OCI-LY3 (cell line): Measurements from ENCODE around the gene SGSM1.

ENCODE experiments used
- H2AFZ ChIP-seq: fragments of 200-600, 300-600 bp; shearing (Covaris generic); 2 replicates; pipeline ENCODE4 v1.6.0; 2014; ENCODE audit warnings: antibody characterized with exemption, low read depth, low read length
- H3K27ac ChIP-seq: fragments of 200-600, 300-600 bp; sonication (generic); 2 replicates; pipeline ENCODE4 v1.5.1; 2014; ENCODE audit warnings: mild to moderate bottlenecking, low read length, moderate library complexity, mixed read lengths
- H3K27me3 ChIP-seq: fragments of 200-600, 300-600 bp; sonication (generic); 2 replicates; pipeline ENCODE4 v1.6.1; 2014; ENCODE audit warnings: low read depth, low read length, mixed read lengths
- H3K36me3 ChIP-seq: fragments of 200-600, 300-600 bp; sonication (generic); replicated peaks from 2 replicates; pipeline ENCODE3; 2014; ENCODE audit warnings: low read depth, low read length, mixed read lengths
- H3K4me1 ChIP-seq: fragments of 300-600, 200-600 bp; sonication (generic); 2 replicates; pipeline ENCODE4 v1.6.1; 2014; ENCODE audit warnings: low read length, mixed read lengths
- H3K4me2 ChIP-seq: fragments of 200-600, 300-600 bp; sonication (generic); 2 replicates; pipeline ENCODE4 v1.6.1; 2014; ENCODE audit warnings: low read length, mixed read lengths
- H3K4me3 ChIP-seq: fragments of 300-600, 200-600 bp; sonication (generic); 2 replicates; pipeline ENCODE4 v1.5.1; 2014; ENCODE audit warnings: antibody characterized with exemption, mild to moderate bottlenecking, low read length, moderate library complexity
- H3K79me2 ChIP-seq: fragments of 300-600, 200-600 bp; shearing (Covaris generic); 2 replicates; pipeline ENCODE4 v1.6.1; 2014; ENCODE audit warnings: mild to moderate bottlenecking, low read length, mixed read lengths
- H3K9ac ChIP-seq: fragments of 300-600, 200-600 bp; shearing (Covaris generic); 2 replicates; pipeline ENCODE4 v1.6.0; 2014; ENCODE audit warnings: mild to moderate bottlenecking, low read length, moderate library complexity
- H3K9me3 ChIP-seq: fragments of 200-600, 300-600 bp; shearing (Covaris generic); 2 replicates; pipeline ENCODE4 v1.6.1; 2014; ENCODE audit warnings: low read length, mixed read lengths; ENCODE audit not compliant: insufficient read depth
- H4K20me1 ChIP-seq: fragments of 200-600, 300-600 bp; sonication (generic); 2 replicates; pipeline ENCODE4 v1.6.1; 2016; ENCODE audit warnings: low read length, mixed read lengths; ENCODE audit not compliant: insufficient read depth
- EZH2phosphoT487 ChIP-seq: fragments of 200-600 bp; shearing (Covaris generic); IDR thresholded peaks from 2 replicates; pipeline ENCODE4 v1.6.1; 2018; ENCODE audit warnings: antibody characterized with exemption, mixed run types, low read depth
- TF ChIP-seq, protein P1 (sequence below): fragments of 200-600, 300-600 bp; sonication (generic); IDR thresholded peaks from 2 replicates; pipeline ENCODE4 v1.5.1; 2014; ENCODE audit warnings: antibody characterized with exemption, low read length, low read depth

Gene SGSM1

DNA sequence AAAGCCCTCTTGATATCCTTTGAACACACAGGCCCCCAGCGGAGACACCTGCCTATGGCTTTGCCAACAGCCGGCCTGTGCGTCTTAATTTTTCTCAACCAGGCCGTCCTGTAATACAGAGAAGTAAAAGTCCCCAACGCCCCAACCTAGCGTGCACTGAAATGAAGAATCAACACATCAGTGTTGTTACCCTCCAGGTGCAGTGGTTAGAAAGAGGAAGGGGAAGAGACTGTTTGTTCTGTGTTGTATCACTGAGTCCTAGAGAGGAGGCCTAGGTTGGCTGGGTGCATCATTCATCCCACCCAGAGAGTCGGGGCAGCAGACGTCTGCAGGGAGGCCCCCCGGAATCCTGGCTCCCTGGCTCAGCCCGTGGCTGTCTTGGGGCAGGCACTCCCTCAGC lies 25.7 kb downstream of the SGSM1 start:
- H3K79me2 ChIP-seq, result no peaks in the 10 kb centered on the region
- no peaks in the 10 kb centered on the region for H3K27me3 ChIP-seq
- TF ChIP-seq EZH2phosphoT487, result no peak
- TF ChIP-seq, protein P1, sequence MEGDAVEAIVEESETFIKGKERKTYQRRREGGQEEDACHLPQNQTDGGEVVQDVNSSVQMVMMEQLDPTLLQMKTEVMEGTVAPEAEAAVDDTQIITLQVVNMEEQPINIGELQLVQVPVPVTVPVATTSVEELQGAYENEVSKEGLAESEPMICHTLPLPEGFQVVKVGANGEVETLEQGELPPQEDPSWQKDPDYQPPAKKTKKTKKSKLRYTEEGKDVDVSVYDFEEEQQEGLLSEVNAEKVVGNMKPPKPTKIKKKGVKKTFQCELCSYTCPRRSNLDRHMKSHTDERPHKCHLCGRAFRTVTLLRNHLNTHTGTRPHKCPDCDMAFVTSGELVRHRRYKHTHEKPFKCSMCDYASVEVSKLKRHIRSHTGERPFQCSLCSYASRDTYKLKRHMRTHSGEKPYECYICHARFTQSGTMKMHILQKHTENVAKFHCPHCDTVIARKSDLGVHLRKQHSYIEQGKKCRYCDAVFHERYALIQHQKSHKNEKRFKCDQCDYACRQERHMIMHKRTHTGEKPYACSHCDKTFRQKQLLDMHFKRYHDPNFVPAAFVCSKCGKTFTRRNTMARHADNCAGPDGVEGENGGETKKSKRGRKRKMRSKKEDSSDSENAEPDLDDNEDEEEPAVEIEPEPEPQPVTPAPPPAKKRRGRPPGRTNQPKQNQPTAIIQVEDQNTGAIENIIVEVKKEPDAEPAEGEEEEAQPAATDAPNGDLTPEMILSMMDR, result no peak
- H4K20me1 ChIP-seq, result no peaks in the 10 kb centered on the region
- H3K27ac ChIP-seq, result peak overlapping the region; percentile 69
- H3K4me1 ChIP-seq, result peaks cover 37% of the 10 kb centered on the region
- no peak overlapping the region for H3K9ac ChIP-seq
- H2AFZ ChIP-seq, result peak overlapping the region; percentile 28; the same call in 1 of the 2 replicates
- H3K4me2 ChIP-seq, result peak overlapping the region; percentile 52
- no peak overlapping the region for H3K4me3 ChIP-seq
- no peaks in the 10 kb centered on the region for H3K36me3 ChIP-seq
- H3K9me3 ChIP-seq, result no peaks in the 10 kb centered on the region

DNA sequence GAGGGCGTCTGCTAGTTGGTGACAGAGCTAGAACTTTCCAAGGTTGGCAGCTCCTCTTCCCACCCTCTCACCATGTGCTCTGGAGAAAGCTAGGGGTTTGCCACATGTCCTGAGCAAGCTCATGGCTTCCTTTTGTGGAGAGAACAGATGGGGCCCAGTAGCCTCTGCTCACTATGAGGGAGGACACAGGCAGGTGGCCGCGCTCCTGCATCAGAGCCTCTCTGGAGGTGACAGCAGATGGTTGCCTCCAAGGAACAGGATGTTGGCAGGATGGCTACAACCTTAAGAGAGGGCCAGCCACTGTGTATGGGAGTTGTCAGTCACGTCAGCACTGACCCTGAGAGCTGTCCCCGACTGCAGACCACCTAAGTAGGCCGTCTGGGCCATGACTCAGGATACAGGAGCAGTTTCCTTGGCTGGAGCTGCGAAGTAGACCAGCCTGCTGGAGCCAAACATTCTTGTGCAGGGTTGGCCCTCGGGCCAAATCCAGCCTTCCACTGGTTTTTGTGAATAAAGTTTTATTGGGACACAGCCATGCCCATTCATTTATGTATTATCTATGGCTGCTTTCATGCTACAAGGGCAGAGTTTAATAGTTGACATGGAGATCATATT lies 28.0 kb downstream of the SGSM1 start:
- H3K4me3 ChIP-seq, result no peak overlapping the region
- H4K20me1 ChIP-seq, result no peaks in the 10 kb centered on the region
- no peaks in the 10 kb centered on the region for H3K79me2 ChIP-seq
- H3K4me2 ChIP-seq, result no peak overlapping the region
- no peak overlapping the region for H3K9ac ChIP-seq
- no peaks in the 10 kb centered on the region for H3K36me3 ChIP-seq
- no peak overlapping the region for H3K27ac ChIP-seq
- H2AFZ ChIP-seq, result no peak overlapping the region
- peaks cover 44% of the 10 kb centered on the region for H3K4me1 ChIP-seq
- TF ChIP-seq, protein P1, result no peak
- no peak for TF ChIP-seq EZH2phosphoT487
- H3K9me3 ChIP-seq, result no peaks in the 10 kb centered on the region
- no peaks in the 10 kb centered on the region for H3K27me3 ChIP-seq

DNA sequence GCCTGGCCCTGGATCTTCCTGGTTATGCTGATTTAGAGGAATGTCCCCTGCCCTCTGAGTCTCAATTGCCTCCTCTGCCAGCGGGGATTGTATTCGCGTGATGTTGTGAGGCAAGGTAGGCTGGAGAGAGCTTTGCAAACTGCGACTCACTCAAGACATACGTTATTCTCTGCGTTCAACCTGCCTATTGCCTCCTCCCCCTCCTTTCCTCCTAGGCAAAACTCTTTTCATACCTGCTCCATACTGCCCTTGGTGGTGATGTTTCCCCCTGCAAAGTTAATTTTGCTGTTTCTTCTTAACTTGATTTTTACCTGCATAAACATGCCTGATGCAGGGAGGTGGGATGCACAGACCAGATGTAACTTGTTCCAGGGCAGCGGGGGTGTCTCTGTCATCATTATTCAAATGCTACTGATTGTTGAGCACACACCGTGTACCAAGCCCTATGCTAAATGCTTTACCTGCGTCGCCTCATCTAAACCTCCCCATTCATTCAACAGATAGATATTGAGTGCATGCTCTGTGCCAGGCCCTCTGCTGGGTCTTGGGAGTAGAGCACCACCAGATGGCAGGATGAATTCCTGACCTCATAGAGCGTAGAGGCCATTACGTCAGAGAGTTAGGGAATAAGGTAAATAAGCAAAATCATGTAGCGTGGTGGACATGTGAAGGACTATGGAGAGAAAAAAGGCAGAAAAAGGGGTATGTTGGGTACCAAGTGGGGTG lies 29.0 kb downstream of the SGSM1 start:
- H3K36me3 ChIP-seq, result no peaks in the 10 kb centered on the region
- no peaks in the 10 kb centered on the region for H4K20me1 ChIP-seq
- no peak overlapping the region for H2AFZ ChIP-seq
- no peaks in the 10 kb centered on the region for H3K27me3 ChIP-seq
- H3K9me3 ChIP-seq, result no peaks in the 10 kb centered on the region
- no peak overlapping the region for H3K27ac ChIP-seq
- peaks cover 44% of the 10 kb centered on the region for H3K4me1 ChIP-seq
- TF ChIP-seq EZH2phosphoT487, result no peak
- TF ChIP-seq, protein P1, result peak; percentile 57
- no peak overlapping the region for H3K4me3 ChIP-seq
- no peak overlapping the region for H3K9ac ChIP-seq
- no peak overlapping the region for H3K4me2 ChIP-seq
- no peaks in the 10 kb centered on the region for H3K79me2 ChIP-seq

DNA sequence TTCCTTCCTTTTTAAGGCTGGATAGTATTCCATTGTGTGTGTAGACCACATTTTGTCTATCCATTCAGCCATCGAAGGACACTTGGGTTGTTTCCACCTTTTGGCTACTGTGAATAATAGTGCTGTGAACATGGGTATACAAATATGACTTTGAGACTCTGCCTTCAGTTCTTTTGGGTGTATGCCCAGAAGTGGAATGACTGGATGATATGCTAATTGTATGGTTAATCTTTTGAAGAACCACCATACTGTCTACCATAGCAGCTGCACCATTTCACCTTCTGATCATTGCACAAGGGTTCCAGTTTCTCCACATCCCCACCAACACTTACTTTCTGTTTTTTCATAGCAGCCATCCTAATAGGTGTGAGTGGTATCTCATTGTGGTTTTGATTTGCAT lies 30.3 kb downstream of the SGSM1 start:
- no peak overlapping the region for H3K9ac ChIP-seq
- TF ChIP-seq, protein P1, result no peak
- no peak for TF ChIP-seq EZH2phosphoT487
- H3K4me2 ChIP-seq, result peak overlapping the region; percentile 4
- H3K27me3 ChIP-seq, result no peaks in the 10 kb centered on the region
- no peaks in the 10 kb centered on the region for H3K79me2 ChIP-seq
- no peaks in the 10 kb centered on the region for H3K36me3 ChIP-seq
- H3K4me1 ChIP-seq, result peaks cover 34% of the 10 kb centered on the region
- no peak overlapping the region for H3K27ac ChIP-seq
- no peaks in the 10 kb centered on the region for H3K9me3 ChIP-seq
- no peak overlapping the region for H2AFZ ChIP-seq
- H4K20me1 ChIP-seq, result no peaks in the 10 kb centered on the region
- no peak overlapping the region for H3K4me3 ChIP-seq
